GM12873 (cell line): ENCODE data around the gene IQCK.

Source experiments
- CTCF ChIP-seq: IDR thresholded peaks from 2 replicates; pipeline ENCODE4 v1.5.1; 2012; ENCODE audit warnings: low read depth, mild to moderate bottlenecking, moderate library complexity, low read length, control low read depth; ENCODE audit not compliant: insufficient read depth; ENCODE audit errors: missing control alignments

IQCK gene

DNA sequence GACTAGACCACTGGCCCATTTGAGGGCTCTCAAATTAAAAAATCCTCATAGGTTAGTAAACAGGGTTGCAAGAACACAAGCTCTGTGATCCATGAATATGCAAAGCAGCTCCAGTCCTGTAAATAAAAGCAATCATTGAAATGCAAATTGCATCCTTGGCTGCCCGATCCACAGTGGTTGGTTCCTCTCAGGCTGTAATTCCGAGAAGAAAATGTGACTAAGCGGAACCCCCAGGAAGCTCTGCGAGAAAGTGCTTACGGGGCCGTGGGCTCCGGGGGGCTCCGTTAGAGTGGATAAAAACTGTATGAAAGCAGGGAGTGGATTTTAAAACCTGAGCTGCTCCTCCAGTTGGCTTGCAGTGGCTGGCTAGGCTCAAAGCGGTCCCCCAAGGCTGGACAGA is 164.1 kb downstream of the IQCK start:
- no peak for TF ChIP-seq CTCF

DNA sequence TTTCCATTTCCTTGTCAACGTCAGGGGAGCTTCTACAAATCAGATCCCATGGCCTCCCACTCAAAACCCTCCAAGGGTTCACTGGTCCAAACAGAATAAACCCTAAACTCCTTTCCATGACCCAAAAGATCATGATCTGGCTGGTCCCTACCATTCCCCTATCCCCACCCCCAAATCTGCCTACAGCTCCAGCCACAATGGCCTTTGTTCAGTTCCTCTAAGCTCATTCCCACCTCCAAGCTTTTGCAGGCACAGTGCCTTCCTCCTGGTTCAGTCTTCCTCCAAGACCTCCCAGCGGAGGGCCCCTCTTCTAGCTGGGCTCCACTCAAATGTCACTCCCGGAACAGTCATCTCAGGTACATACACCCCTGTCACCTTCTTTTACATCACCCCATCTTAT is 164.6 kb downstream of the IQCK start:
- TF ChIP-seq CTCF, result no peak

DNA sequence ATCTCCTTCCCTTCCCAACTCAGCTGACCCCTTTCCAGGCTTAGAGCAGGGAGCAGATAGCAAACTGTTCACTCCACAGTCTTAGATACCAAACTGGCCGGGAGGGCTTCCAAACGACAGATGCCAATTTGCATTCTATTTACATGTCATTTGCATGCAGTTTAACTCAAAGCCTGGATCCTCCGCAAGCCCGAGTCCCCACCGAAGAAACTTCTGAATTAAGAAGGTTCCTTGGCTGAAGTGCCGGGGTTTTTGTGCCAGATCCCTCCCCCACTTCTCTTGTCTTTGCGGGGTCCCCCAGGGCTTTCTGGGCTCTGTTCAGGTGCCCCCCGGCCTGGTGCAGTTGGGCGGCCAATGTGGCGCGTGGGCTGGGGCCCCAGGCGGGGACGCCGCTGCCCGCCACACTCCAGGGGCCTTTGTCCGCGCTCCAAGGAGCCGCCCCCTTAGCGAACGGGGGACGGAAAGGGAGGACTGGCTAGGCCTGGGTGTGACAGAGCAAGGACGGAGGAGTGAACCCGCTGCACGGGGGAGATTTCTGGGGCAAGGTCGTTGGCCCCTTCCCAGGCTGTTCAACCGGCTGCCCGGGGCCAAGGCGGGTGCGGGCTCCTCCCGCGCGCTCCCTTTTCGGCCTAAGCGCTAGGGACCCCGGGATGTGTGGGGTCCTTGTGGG is 165.4 kb downstream of the IQCK start:
- no peak for TF ChIP-seq CTCF

DNA sequence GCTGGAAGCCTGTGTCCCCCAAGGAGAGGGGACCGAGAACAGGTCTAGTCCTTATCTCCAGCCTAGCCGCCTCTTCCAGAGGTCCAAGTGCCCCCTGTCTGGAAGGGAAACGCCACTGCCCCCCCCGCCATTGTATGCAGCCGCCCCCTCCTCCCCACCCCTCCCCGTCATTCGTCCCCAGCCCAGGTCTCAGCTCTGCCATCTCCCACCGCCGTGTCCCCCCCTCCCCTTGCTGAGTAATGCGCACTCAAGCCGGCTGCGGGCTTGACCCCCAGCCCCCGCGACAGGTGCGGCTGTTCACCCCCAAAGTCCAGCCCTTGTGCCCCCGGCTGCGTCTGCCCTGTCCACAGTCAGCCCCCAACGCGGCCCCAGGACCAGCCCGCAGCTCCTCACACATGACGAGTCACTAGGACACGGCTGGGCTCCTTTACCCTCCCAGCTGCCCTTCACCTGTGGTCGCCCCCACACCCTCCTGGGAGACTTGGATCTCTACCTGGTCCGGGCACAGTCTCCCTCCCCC is 166.0 kb downstream of the IQCK start:
- TF ChIP-seq CTCF, result no peak

GRCh38 chr16:19884611-19885450 is 166.8 kb downstream of the IQCK start, which contains the start of gene GPRC5B:
TSS of gene GPRC5B (minus strand) at chr16:19884848. CDS start at chr16:19872845, 12,003 bp downstream.
- TF ChIP-seq CTCF, result peak; percentile 8

GRCh38 chr16:19885451-19886072 is 167.5 kb downstream of the IQCK start:
- TF ChIP-seq CTCF, result no peak

DNA sequence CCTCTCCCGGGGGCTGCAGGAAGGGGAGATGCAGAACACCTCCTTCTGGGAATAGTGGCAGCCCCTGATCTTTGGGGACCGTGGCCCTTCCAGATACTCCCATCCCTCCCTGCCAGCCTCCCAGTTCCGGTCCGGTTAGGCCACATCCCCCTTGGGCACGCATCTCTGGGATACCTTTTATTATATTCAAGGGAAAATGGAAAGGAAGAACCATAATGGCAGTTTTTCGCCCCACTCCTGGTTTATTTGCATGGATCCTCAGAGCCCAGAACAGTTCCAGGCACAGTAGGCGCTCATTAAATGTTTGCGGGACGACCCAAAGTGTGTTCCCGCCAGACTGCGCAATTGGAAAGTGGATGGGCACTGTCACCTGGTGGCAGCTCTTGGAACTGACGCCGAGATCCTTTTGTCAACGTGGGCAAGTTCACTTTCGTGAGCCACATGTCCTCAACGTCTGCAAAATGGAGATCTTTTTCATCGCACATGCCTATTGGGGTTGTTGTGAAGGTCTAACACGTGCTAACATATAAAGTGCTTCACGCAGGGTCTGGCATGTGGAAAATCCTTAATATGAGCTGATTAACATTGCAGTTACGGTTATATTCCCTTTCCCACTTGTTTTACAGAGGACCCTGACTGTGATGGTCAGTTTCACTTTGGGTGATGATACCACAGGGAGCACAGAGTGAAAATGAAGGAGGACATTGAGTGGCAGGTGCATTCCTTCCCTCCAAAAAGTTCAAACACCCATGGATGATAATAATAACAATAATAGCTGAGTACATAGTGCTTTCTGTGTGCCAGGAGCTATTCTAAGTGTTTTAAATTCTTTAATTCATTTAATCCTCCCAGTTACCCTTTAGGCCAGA is 168.2 kb downstream of the IQCK start:
- TF ChIP-seq CTCF, result peak; percentile 100
